Measurements from ENCODE around the gene ATP6V0B.

DNA sequence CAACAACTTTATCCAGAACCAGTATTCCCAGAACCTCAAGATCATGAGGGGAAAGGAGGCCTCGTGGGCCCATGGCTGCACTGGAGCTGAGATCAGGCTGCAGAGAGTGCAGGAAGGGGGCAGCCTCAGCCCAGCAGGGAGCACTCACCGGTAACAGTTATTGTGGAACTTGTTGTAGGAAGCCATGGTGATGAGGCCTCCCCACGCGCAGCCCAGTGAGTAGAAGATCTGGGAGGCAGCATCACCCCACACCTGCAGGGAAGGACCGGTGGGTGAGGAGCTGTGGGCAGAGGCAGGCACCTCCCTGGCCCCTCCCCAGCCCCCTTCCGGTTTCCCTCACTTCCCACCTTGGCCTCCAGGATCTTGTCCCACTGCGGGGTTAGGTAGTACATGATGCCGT, 27.4 kb downstream of the ATP6V0B start:
- TF ChIP-seq FOXK2 (IDR thresholded peaks at IDR 0.05), result no peak
- no peak for TF ChIP-seq BHLHE40 (IDR thresholded peaks at IDR 0.05; ENCODE audit: borderline replicate concordance)
- no peak for TF ChIP-seq FOXA1 (IDR thresholded peaks at IDR 0.05)
- TF ChIP-seq HDGF (IDR thresholded peaks at IDR 0.05; ENCODE audit: borderline replicate concordance), result no peak
- no peak for TF ChIP-seq TARDBP (IDR thresholded peaks at IDR 0.05)
- TF ChIP-seq FOXM1 (IDR thresholded peaks at IDR 0.05; ENCODE audit: borderline replicate concordance), result no peak
- TF ChIP-seq, protein P1, sequence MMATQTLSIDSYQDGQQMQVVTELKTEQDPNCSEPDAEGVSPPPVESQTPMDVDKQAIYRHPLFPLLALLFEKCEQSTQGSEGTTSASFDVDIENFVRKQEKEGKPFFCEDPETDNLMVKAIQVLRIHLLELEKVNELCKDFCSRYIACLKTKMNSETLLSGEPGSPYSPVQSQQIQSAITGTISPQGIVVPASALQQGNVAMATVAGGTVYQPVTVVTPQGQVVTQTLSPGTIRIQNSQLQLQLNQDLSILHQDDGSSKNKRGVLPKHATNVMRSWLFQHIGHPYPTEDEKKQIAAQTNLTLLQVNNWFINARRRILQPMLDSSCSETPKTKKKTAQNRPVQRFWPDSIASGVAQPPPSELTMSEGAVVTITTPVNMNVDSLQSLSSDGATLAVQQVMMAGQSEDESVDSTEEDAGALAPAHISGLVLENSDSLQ (IDR thresholded peaks at IDR 0.05), result no peak
